Fibroblast of lung (primary cell): ENCODE results near the gene KIF26B. TPM values are rescaled to one million over a fixed set of nuclear protein-coding genes. Genes with fewer than 3 reads are reported as not detected.
"Not testable (repeated sequence)": the region's sequence is repeated elsewhere in the genome, so short reads cannot be mapped to it uniquely, and the experiment has no call there.

Experiments
- DNase-seq, 2 donors: peaks; one replicate each; pipeline versions ENCODE4 v3.0.0 to v3.0.0-alpha.2; 2010; ENCODE audit warnings: low read depth in 2 of 2
- H2AFZ ChIP-seq: 2 replicates; pipeline ENCODE4 v1.5.1; 2012; ENCODE audit warnings: low read length, control low read depth, inconsistent platforms
- H3K27ac ChIP-seq: 2 replicates; pipeline ENCODE4 v1.5.1; 2011; ENCODE audit warnings: low read length, control low read depth; ENCODE audit not compliant: insufficient read depth
- H3K27me3 ChIP-seq: 2 replicates; pipeline ENCODE4 v1.5.1; 2011; ENCODE audit warnings: mild to moderate bottlenecking, low read length; ENCODE audit not compliant: control insufficient read depth, insufficient read depth
- H3K36me3 ChIP-seq: 2 replicates; pipeline ENCODE4 v1.5.1; 2011; ENCODE audit warnings: low read length; ENCODE audit not compliant: control insufficient read depth, insufficient read depth
- H3K4me1 ChIP-seq: 2 replicates; pipeline ENCODE4 v1.5.1; 2011; ENCODE audit warnings: low read length; ENCODE audit not compliant: control insufficient read depth, insufficient read depth; ENCODE audit errors: extremely low read depth
- H3K4me2 ChIP-seq: 2 replicates; pipeline ENCODE4 v1.5.1; 2011; ENCODE audit warnings: low read length, control low read depth; ENCODE audit not compliant: insufficient read depth; ENCODE audit errors: extremely low read depth
- H3K4me3 ChIP-seq, 4 experiments: fragments of 200-600 bp in 1 of 4; sonication (generic) in 1 of 4; replicated peaks in 1 of 4; 2 replicates each; pipeline ENCODE4 v1.5.1; 2011 to 2016; ENCODE audit warnings: low read length in 4 of 4, low read depth in 3 of 4, mild to moderate bottlenecking in 3 of 4, control low read depth in 2 of 4, inconsistent platforms in 1 of 4, mixed read lengths in 1 of 4; ENCODE audit not compliant: insufficient read depth in 1 of 4; ENCODE audit errors: control extremely low read depth in 1 of 4
- H3K79me2 ChIP-seq: 2 replicates; pipeline ENCODE4 v1.5.1; 2012; ENCODE audit warnings: mild to moderate bottlenecking, low read length, inconsistent platforms; ENCODE audit not compliant: control insufficient read depth, insufficient read depth
- H3K9ac ChIP-seq: 2 replicates; pipeline ENCODE4 v1.5.1; 2011; ENCODE audit warnings: mild to moderate bottlenecking, low read length, control low read depth; ENCODE audit not compliant: insufficient read depth
- H3K9me3 ChIP-seq: 2 replicates; pipeline ENCODE4 v1.5.1; 2012; ENCODE audit warnings: low read depth, low read length; ENCODE audit not compliant: control insufficient read depth, insufficient read depth
- H4K20me1 ChIP-seq: 2 replicates; pipeline ENCODE4 v1.5.1; 2011; ENCODE audit warnings: low read length; ENCODE audit not compliant: control insufficient read depth, insufficient read depth; ENCODE audit errors: extremely low read depth
- CTCF ChIP-seq, 2 donors: IDR thresholded peaks in 1 of 2; conservative IDR thresholded peaks in 1 of 2; 1 replicate in 1 of 2; 2 replicates in 1 of 2; pipeline ENCODE4 v1.5.1; 2011 to 2012; ENCODE audit warnings: low read length in 2 of 2, control low read depth in 1 of 2, inconsistent platforms in 1 of 2, low read depth in 1 of 2, mild to moderate bottlenecking in 1 of 2
- EZH2 ChIP-seq: IDR thresholded peaks from 2 replicates; pipeline ENCODE4 v1.5.1; 2012; ENCODE audit warnings: low read length, control low read depth, mild to moderate bottlenecking; ENCODE audit errors: missing control alignments
- polyA plus RNA-seq, 2 donors: library from polyadenylated mRNA; depleted of rRNA in 1 of 2; stranded (reverse) in 1 of 2; unstranded in 1 of 2; fragments of >200 nt; gene quantifications; 2 replicates each; pipeline ENCODE4 v1.2.1, GENCODE V29; 2011 to 2012; ENCODE audit warnings: missing spikeins in 1 of 2
- total RNA-seq: library from RNA; depleted of rRNA; stranded (reverse); fragments of >200 nt; gene quantifications from 2 replicates; pipeline ENCODE4 v1.2.1, GENCODE V29; 2014

KIF26B gene
- total and polyA plus RNA-seq, 2 donors (not counting 1 experiment from before 2014, with no cell fraction given) = 5.3 to 6.1 TPM

- Histone ChIP-seq H3K4me3 (no peak overlapping the region), H3K4me2 (no peak overlapping the region), H2AFZ (no peak overlapping the region), H3K9me3 (no peaks in the 10 kb centered on the region), H3K4me1 (no peaks in the 10 kb centered on the region), H3K79me2 (no peaks in the 10 kb centered on the region), H3K27ac (no peak overlapping the region), H3K9ac (no peak overlapping the region), H3K27me3 (no peaks in the 10 kb centered on the region), H3K36me3 (no peaks in the 10 kb centered on the region), H4K20me1 (no peaks in the 10 kb centered on the region)
- no peak for DNase-seq
- TF ChIP-seq CTCF (conservative IDR thresholded peaks at IDR 0.05 in 1 of 2, IDR thresholded peaks at IDR 0.05 in 1 of 2; ENCODE audit: low read depth in 1 of 2, low read length in 2 of 2) = no peak
- no peak for TF ChIP-seq EZH2
Observed at GRCh38 chr1:245348626-245349025, 193.8 kb downstream of the KIF26B start.

- no peak for DNase-seq
- no peak overlapping the region for H3K4me3 ChIP-seq
- H3K36me3 ChIP-seq = no peaks in the 10 kb centered on the region
- H3K4me2 ChIP-seq = no peak overlapping the region
- H3K9ac ChIP-seq = no peak overlapping the region
- no peaks in the 10 kb centered on the region for H3K79me2 ChIP-seq
- no peaks in the 10 kb centered on the region for H4K20me1 ChIP-seq
- H3K27me3 ChIP-seq = no peaks in the 10 kb centered on the region
- no peaks in the 10 kb centered on the region for H3K4me1 ChIP-seq
- TF ChIP-seq EZH2 (no peak), CTCF (conservative IDR thresholded peaks at IDR 0.05 in 1 of 2, IDR thresholded peaks at IDR 0.05 in 1 of 2; ENCODE audit: low read depth in 1 of 2, low read length in 2 of 2) (no peak)
- no peaks in the 10 kb centered on the region for H3K9me3 ChIP-seq
- H3K27ac ChIP-seq = no peak overlapping the region
- H2AFZ ChIP-seq = no peak overlapping the region
Observed at GRCh38 chr1:245353411-245353810, 198.6 kb downstream of the KIF26B start.

- Histone ChIP-seq H4K20me1 (no peaks in the 10 kb centered on the region), H2AFZ (no peak overlapping the region), H3K9me3 (no peaks in the 10 kb centered on the region), H3K36me3 (no peaks in the 10 kb centered on the region), H3K4me2 (no peak overlapping the region), H3K27me3 (no peaks in the 10 kb centered on the region), H3K27ac (no peak overlapping the region), H3K9ac (no peak overlapping the region), H3K4me3 (no peak overlapping the region), H3K4me1 (no peaks in the 10 kb centered on the region), H3K79me2 (no peaks in the 10 kb centered on the region)
- no peak for TF ChIP-seq CTCF (conservative IDR thresholded peaks at IDR 0.05 in 1 of 2, IDR thresholded peaks at IDR 0.05 in 1 of 2; ENCODE audit: low read depth in 1 of 2, low read length in 2 of 2)
- no peak for TF ChIP-seq EZH2
- DNase-seq = no peak
Observed at GRCh38 chr1:245353915-245354775, 199.4 kb downstream of the KIF26B start.

GRCh38 chr1:245355851-245356630, 201.3 kb downstream of the KIF26B start:
- not testable (repeated sequence) for DNase-seq, H3K27ac ChIP-seq, H3K4me3 ChIP-seq, H3K4me1 ChIP-seq, H2AFZ ChIP-seq, H3K4me2 ChIP-seq, H3K9ac ChIP-seq, H3K79me2 ChIP-seq, H4K20me1 ChIP-seq, H3K9me3 ChIP-seq, H3K27me3 ChIP-seq, H3K36me3 ChIP-seq
